Breast epithelium (tissue), 4 donors: ENCODE measurements around the gene IL6. TPM values are rescaled to one million over a fixed set of nuclear protein-coding genes. Genes with fewer than 3 reads are reported as not detected.

Experiments
- DNase-seq, 2 donors: peaks; one replicate each; pipeline ENCODE4 v3.0.0-alpha.2; 2019; ENCODE audit warnings: low spot score in 2 of 2
- H3K27ac ChIP-seq, 2 donors: fragments of 200-600 bp; sonication (generic) in 1 of 2; one replicate each; pipeline ENCODE4 v1.5.1; 2016 to 2019; ENCODE audit warnings: mild to moderate bottlenecking in 1 of 2
- H3K27me3 ChIP-seq, 2 donors: fragments of 200-600 bp; sonication (generic) in 1 of 2; one replicate each; pipeline versions ENCODE4 v1.5.1 to v1.6.0; 2017 to 2019; ENCODE audit warnings: control low read depth in 1 of 2, mild to moderate bottlenecking in 1 of 2
- H3K36me3 ChIP-seq: fragments of 200-600 bp; one replicate; pipeline ENCODE4 v1.5.1; 2019
- H3K4me1 ChIP-seq, 2 donors: fragments of 200-600 bp; sonication (generic); one replicate each; pipeline ENCODE4 v1.5.1; 2016 to 2019; ENCODE audit warnings: control low read depth in 1 of 2
- H3K4me3 ChIP-seq, 3 donors: fragments of 200-600 bp; sonication (generic); 1 replicate in 2 of 3; 2 replicates in 1 of 3; pipeline ENCODE4 v1.5.1; 2016 to 2019; ENCODE audit warnings: mild to moderate bottlenecking in 3 of 3, moderate library complexity in 2 of 3
- H3K9me3 ChIP-seq, 2 donors: fragments of 200-600 bp; sonication (generic) in 1 of 2; one replicate each; pipeline ENCODE4 v1.5.1; 2016 to 2019; ENCODE audit warnings: control low read depth in 1 of 2
- POLR2A ChIP-seq: fragments of 450-650 bp; IDR thresholded peaks from one replicate; pipeline ENCODE4 v1.6.1; 2016; ENCODE audit warnings: antibody characterized with exemption, mild to moderate bottlenecking, moderate library complexity
- POLR2AphosphoS5 ChIP-seq, 3 donors: sonication (generic); formaldehyde crosslinking; IDR thresholded peaks; one replicate each; pipeline ENCODE4 v1.6.1; 2017; ENCODE audit warnings: antibody characterized with exemption in 3 of 3
- intact Hi-C: fragments of 100-400 bp; cut with DNase I; formaldehyde crosslinking; loops from one replicate; pipeline ENCODE4 v1.15.1; 2023; ENCODE audit warnings: low total_unique reads
- total RNA-seq, 3 donors: library from RNA; depleted of rRNA; stranded (reverse); fragments of >200 nt; gene quantifications; one replicate each; pipeline ENCODE4 v1.1.0, GENCODE V29; 2016
- TF ChIP-seq, protein P1 (sequence below), 3 donors: fragments of 450-650 bp; IDR thresholded peaks; one replicate each; pipeline ENCODE4 v1.5.1; 2016 to 2017; ENCODE audit warnings: antibody characterized with exemption in 3 of 3, mild to moderate bottlenecking in 3 of 3, moderate library complexity in 3 of 3

IL6 gene
- total RNA-seq, 3 donors from 2014 or later: 3.8 to 55.3 (median 11.8) TPM

DNA sequence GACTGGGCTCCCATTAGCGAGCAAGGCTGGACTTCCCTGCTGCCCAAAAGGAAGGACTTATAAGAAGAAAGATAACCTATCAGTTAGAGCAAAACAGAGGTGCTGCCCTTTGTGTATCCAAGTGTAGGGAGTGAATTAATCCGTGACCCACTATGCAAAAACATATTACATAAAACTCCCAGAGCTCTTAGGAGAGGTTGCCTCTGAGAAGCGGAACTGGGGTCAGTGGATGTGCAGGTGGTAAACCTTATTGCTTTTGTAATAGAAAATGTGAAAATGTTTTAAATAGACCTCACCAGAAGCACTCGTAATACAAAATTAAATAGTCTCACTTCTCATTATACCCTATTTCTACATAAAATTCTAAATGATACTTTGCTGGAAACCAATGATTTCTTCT, 17.1 kb upstream of the IL6 start:
- intact Hi-C loops: loop anchor here (10.0 kb wide), 1 partner anchor 105 kb away; no protein-coding TSS in a partner anchor
- TF ChIP-seq, protein P1, sequence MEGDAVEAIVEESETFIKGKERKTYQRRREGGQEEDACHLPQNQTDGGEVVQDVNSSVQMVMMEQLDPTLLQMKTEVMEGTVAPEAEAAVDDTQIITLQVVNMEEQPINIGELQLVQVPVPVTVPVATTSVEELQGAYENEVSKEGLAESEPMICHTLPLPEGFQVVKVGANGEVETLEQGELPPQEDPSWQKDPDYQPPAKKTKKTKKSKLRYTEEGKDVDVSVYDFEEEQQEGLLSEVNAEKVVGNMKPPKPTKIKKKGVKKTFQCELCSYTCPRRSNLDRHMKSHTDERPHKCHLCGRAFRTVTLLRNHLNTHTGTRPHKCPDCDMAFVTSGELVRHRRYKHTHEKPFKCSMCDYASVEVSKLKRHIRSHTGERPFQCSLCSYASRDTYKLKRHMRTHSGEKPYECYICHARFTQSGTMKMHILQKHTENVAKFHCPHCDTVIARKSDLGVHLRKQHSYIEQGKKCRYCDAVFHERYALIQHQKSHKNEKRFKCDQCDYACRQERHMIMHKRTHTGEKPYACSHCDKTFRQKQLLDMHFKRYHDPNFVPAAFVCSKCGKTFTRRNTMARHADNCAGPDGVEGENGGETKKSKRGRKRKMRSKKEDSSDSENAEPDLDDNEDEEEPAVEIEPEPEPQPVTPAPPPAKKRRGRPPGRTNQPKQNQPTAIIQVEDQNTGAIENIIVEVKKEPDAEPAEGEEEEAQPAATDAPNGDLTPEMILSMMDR (IDR thresholded peaks at IDR 0.05): no peak
- TF ChIP-seq POLR2A (no peak), POLR2AphosphoS5 (IDR thresholded peaks at IDR 0.05) (no peak)
- H3K9me3 ChIP-seq: no peaks in the 10 kb centered on the region
- no peak overlapping the region for H3K27ac ChIP-seq
- H3K4me3 ChIP-seq: no peak overlapping the region
- H3K36me3 ChIP-seq: no peaks in the 10 kb centered on the region
- no peak for DNase-seq
- no peaks in the 10 kb centered on the region for H3K27me3 ChIP-seq
- H3K4me1 ChIP-seq: no peaks in the 10 kb centered on the region

GRCh38 chr7:22712999-22713398, 14.0 kb upstream of the IL6 start:
- no peaks in the 10 kb centered on the region for H3K4me1 ChIP-seq
- H3K4me3 ChIP-seq: no peak overlapping the region
- H3K9me3 ChIP-seq: no peaks in the 10 kb centered on the region
- TF ChIP-seq, protein P1 (IDR thresholded peaks at IDR 0.05): no peak
- TF ChIP-seq POLR2A (no peak), POLR2AphosphoS5 (IDR thresholded peaks at IDR 0.05) (no peak)
- H3K27ac ChIP-seq: no peak overlapping the region
- no peaks in the 10 kb centered on the region for H3K36me3 ChIP-seq
- intact Hi-C loops: loop anchor here (10.0 kb wide), 1 partner anchor 108 kb away; no protein-coding TSS in a partner anchor
- DNase-seq: no peak
- H3K27me3 ChIP-seq: no peaks in the 10 kb centered on the region

- TF ChIP-seq POLR2AphosphoS5 (IDR thresholded peaks at IDR 0.05) (no peak), POLR2A (no peak)
- TF ChIP-seq, protein P1 (IDR thresholded peaks at IDR 0.05): no peak
Measured at GRCh38 chr7:22713463-22713862, 13.5 kb upstream of the IL6 start.

GRCh38 chr7:22715969-22716368, 11.0 kb upstream of the IL6 start:
- no peaks in the 10 kb centered on the region for H3K36me3 ChIP-seq
- TF ChIP-seq POLR2A (no peak), POLR2AphosphoS5 (IDR thresholded peaks at IDR 0.05) (no peak)
- TF ChIP-seq, protein P1 (IDR thresholded peaks at IDR 0.05): no peak
- no peak overlapping the region for H3K4me3 ChIP-seq
- no peaks in the 10 kb centered on the region for H3K27me3 ChIP-seq
- H3K27ac ChIP-seq: no peak overlapping the region
- no peaks in the 10 kb centered on the region for H3K9me3 ChIP-seq
- H3K4me1 ChIP-seq: no peaks in the 10 kb centered on the region
- intact Hi-C loops: loop anchor here (10.0 kb wide), 1 partner anchor 111 kb away; no protein-coding TSS in a partner anchor
- DNase-seq: no peak

More at GRCh38 chr7:22713463-22713862, 13.5 kb upstream of the IL6 start:
- no peak for DNase-seq
- intact Hi-C loops: loop anchor here (10.0 kb wide), 1 partner anchor 109 kb away; no protein-coding TSS in a partner anchor
- Histone ChIP-seq H3K9me3 (no peaks in the 10 kb centered on the region), H3K4me3 (no peak overlapping the region), H3K36me3 (no peaks in the 10 kb centered on the region), H3K27ac (no peak overlapping the region), H3K4me1 (no peaks in the 10 kb centered on the region), H3K27me3 (no peaks in the 10 kb centered on the region)

- H3K27ac ChIP-seq: peak overlapping the region in 1 of 2 donors; percentile 74
- no peak for TF ChIP-seq POLR2AphosphoS5 (IDR thresholded peaks at IDR 0.05)
- TF ChIP-seq, protein P1 (IDR thresholded peaks at IDR 0.05): no peak
- no peak for TF ChIP-seq POLR2A
- H3K27me3 ChIP-seq: no peaks in the 10 kb centered on the region
Measured at GRCh38 chr7:22717760-22718159, 9.2 kb upstream of the IL6 start.

More at GRCh38 chr7:22717760-22718159, 9.2 kb upstream of the IL6 start:
- intact Hi-C loops: loop anchor here (10.0 kb wide), 1 partner anchor 113 kb away; no protein-coding TSS in a partner anchor
- no peaks in the 10 kb centered on the region for H3K36me3 ChIP-seq
- no peak for DNase-seq
- H3K4me3 ChIP-seq: no peak overlapping the region
- H3K9me3 ChIP-seq: no peaks in the 10 kb centered on the region
- no peaks in the 10 kb centered on the region for H3K4me1 ChIP-seq
